ENCODE results near the gene ZNF462.

Gene ZNF462

GRCh38 chr9:106931466-106931865, 68.5 kb downstream of the ZNF462 start:
- no peak for DNase-seq

DNA sequence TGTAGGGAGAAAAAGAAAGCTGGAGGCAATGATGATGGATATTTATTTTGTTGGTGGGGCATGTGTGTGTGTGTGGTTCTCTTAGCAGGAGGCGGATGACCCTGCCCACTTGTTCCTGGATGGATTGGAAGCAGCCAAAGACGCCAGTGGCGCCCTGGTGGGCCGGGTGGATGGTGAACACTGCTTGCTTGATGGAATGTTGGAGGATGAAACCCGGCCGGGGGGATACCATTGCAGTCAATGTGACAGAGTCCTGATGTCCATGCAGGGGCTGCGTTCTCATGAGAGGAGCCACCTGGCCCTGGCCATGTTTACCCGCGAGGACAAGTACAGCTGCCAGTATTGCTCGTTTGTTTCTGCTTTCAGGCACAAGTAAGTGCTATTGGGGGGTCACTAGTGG, 69.2 kb downstream of the ZNF462 start:
- DNase-seq = no peak

DNA sequence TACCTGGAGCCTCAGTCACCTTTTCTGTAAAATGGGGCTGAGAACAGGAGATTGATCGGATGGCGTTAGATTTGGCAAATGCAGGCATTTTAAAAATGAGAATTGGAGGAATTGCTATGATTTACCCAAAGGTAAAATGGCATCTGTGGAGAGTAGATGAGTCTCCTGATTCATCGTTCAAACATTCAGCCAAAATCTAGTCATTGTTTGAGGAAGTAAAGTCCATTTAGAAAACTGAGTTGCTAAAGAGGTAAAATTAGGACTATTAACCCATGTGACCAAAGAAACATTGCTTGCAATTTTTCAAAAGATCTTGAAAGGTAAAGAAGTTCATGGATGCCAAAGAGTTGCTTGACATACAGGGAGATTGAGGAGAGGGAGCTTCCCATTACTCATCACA, 69.7 kb downstream of the ZNF462 start:
- no peak for DNase-seq

DNA sequence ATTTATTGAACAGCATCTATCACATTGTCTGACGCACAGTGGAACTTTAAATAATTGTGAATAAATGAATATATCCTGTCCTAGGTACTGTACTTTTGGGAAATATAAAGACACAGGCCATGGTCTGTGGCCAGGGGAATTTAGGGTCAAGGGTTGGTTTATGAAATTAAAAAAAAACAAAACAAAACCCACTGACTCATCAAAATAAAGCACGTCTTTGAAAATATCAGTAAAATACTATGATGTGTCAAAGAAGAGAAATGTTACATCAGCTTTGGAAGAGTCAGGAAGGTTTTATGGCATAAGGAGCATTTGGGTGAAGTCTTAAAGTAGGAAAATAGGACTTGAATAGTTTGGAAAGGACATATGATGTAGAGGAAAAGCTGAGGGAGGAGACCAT, 70.5 kb downstream of the ZNF462 start:
- DNase-seq = no peak

- DNase-seq = no peak
These were observed 71.7 kb downstream of the ZNF462 start for GRCh38 chr9:106934442-106935238.

DNA sequence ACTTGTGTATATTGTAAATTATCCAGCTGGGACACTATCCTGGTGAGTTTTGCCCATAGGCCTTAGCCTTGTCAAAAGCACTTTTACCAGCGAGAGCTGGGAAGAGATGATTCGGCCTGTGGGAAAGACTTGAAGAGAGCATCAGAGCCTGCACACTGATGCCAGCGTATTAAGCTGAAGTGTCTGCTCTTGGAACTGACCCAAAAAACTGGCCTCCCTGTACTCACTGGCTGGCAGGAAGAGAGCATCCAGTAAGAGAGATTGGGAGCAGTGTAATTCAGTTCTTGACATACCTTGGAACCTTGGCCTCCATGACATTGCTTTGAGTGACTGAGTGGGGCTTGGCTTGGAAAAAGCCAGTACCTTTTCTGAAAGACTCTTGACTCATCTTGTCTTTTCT, 73.7 kb downstream of the ZNF462 start:
- no peak for DNase-seq

DNA sequence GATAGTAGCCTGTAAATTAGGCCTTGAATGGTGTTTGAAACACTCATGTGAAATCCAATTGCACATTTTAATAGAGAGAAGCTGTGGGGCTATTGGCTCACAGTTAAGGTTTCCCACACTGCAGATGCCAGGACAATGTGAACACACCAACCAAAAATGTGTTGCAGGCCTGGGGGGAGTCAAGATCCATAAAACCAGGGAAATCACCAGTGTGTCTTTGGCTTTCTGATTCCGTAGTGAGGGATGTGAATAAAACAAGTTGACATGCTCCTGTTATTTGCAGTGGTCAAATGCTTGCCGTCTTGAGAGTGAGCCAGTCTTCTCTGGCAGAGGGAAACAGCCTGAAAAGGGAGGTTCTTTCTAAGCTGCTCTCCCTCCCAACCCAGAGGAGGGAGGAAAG, 79.0 kb downstream of the ZNF462 start:
- DNase-seq = no peak

GRCh38 chr9:106945727-106946660, 83.0 kb downstream of the ZNF462 start:
- DNase-seq = no peak

GRCh38 chr9:106947106-106947900, 84.3 kb downstream of the ZNF462 start:
- DNase-seq = no peak

DNA sequence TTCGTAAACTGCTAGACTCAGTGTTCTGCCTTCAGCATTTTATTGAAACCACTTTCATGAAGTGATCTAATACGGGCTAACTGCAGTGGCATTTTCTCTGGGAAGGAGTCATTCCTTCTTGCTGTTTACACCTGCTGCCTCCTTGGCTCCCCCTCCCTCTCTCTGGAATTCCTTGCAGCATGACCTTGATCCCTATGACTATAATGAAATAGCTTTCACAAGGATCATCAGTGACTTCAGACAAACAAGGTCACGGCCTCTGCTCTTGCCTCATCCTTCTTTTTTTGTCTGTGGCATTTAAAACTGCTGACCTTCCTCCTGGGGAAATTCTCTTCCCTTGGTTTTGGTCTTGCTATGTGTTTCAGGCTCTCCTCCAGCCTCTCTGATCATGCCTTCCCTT, 90.2 kb downstream of the ZNF462 start:
- no peak for DNase-seq

DNA sequence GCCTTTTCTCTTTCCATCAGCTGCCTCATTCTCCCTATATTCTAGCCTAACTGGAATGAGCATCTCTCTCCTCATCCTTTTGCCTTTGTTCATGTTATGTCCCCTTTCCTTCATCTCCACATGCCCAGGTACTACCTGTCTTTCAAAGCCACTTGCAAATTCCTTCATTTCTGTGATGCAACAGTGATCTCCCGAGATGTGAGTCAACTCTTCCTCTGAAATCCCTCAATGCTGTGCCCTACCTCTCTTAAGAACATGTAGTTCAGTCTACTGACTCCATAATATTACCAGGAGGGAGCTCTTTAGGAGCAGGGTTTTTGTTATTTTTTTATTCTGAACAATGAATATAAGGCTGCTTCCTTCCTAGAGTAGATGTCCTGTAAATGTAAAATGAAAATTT, 91.6 kb downstream of the ZNF462 start:
- no peak for DNase-seq

DNA sequence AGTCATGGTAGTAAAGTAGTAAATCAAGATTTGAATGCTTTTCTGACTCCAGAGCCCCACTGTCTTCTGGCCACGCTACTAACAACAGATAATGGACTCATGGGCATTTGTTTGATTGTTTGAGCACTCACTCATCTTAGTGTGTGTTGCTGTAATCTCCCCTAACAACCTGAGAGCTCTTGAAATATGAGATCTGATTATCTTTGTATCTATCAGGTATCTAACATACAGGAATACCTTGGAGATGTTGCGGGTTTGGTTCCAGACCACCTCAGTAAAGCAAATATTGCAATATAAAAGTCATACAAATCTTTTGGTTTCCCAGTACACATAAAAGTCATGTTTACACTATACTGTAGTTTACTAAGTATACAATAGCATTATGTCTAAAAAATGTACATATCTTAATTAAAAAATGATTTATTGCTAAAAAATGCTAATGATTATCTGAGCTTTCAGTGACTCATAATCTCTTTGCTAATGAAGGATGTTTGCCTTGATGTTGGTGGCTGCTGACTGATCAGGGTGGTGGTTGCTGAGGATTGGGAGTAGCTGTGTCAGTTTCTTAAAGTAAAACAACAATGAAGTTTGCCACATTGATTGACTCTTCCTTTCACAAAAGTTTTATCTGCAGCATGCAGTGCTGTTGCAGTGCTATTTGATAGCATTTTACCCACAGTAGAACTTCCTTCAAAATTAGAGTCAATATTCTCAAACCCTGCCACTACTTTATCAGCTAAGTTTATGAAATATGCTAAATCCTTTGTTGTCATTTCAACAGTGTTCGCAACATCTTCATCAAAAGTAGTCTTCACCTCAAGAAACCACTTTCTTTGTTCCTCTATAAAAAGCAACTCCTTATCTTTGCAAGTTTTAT, 92.2 kb downstream of the ZNF462 start:
- no peak for DNase-seq

- DNase-seq = no peak
These were observed 94.0 kb downstream of the ZNF462 start for GRCh38 chr9:106956971-106957370.

DNA sequence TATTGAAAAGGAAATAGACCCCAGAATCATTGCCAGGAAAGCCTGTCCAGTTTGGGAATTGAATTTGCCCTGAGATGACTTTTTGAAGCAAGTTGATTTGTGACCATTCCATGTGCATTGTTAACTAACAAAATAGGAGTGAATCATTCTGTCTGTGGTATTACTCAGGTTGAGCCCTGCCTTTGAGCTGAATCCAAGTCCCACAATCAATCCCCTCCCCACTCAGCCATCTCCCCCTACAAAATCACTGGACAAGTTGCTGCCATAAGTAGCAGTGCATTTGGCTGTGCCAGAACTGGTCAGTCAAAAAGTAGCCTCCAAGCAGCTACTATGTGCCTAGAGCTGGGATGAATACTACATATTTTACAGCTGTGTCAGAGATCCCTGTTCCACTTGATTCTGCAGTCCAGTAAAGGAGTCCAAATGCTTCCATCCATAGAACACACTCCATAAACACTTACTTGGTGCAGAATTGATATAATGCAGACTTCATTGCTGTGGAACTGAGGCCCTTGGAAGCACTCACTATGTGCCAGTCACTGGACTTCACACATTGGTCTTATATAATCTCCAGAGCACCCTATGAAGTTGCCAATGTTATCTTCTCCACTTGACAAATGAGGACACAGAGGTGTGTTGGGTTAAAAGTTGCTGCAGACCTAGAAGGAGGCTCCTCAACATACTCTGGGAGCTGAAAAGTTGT, 96.1 kb downstream of the ZNF462 start:
- no peak for DNase-seq

DNA sequence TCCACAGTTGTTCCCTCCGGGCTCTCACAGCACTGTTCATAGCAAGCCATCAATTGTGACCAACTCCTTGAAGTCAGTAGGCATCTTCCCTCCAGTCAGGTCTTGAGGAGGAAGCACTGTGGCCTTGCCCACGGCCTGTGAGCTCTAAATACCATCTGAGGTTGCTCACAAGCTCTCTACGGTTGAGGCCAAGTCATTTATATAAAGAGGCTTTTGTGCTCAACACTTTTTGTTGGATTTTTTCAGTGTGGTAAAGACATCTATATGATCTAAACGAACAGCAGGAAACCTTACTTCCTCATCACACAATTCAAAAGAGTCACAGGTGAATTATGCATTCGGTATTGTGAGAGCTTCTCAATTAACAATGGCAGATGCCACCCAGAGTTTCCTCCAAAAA, 97.3 kb downstream of the ZNF462 start:
- DNase-seq = no peak

DNA sequence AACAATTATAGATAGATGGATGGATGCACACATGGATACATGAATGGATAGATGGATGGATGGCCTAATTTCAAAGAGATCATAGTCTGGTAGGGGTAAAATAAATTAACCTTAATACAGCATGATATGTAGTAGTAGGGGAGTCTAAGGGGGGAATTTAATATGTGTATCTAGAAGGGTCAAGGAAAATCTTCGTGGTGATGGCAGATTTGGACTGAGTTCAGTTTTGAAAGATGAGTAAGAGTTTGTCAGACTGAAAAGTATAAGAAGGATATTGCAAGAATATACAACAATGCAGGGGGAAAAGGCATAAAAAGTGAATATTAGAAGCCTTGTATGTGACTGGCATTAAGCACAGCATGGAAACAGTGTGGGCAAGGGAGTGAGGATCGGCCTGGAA, 98.7 kb downstream of the ZNF462 start:
- DNase-seq = no peak

DNA sequence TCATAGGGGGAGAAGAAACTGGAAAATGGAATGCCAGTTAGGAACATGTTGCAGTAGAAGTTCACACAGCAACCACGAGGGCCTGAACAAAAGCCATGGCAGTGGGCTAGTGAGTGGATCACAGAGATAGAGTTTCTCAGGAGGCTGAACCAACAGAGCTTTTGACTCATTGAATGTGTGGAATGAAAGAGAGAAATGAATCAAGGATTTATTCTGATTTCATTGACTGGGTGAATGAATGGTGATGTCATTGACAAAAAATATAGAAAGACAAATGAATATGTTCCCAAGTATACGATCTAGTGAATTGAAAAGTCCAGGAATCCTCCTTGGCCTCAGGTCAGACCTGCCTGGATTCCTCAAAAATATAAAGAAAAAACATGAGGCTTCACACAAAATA, 99.2 kb downstream of the ZNF462 start:
- no peak for DNase-seq

DNA sequence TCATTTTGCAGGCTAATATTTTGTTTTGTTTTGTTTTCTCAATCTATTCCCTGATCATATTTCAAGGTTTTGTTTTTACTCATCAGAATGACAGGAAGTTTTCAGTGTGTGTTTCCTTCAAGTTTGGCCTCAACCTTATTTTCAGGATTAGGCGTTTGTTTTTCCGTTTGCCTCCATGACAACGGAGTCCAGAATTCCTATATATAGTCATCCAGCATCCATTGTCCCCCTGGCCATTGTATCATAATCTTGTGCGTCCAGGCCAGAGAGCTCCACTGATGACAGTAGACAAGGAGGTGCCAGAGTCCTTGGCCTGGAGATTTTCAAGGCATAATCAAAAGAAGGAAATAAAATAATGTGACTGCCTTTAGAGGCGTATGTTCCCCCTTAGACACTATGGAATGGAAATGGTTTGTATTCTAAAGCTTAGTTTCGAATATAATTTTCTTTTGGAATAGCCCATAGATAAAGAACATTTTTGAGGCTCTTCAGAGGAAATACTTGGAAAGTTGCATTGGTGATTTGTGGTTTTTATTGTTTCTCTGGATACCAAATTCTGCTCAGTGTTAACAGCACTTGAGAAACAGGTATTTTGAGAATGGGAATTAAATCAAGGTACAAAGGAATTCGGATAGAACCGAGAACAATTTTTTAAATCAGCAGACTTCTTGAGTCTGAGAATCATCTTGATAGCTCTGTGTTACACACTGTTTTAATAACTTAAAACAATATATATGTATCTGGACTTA, 99.8 kb downstream of the ZNF462 start:
- no peak for DNase-seq

DNA sequence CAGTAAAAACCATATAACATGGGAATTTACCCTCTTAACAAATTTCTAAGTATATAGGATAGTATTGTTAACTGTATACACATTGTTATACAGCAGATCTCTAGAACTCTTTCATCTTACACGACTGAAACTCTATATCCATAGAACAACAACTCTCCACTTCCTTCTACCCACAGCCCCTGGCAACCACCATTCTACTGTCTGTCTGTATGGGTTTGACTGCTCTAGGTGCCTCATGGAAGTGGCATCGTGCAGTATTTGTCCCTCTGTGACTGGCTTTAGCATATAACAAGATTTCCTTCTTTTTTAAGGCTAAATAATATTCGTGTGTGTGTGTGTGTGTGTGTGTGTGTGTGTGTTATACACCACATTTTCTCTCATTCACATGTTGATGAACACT, 100.7 kb downstream of the ZNF462 start:
- no peak for DNase-seq

- no peak for DNase-seq
These were observed 101.4 kb downstream of the ZNF462 start for GRCh38 chr9:106964329-106964728.
